HepG2 (cell line): Measurements from ENCODE around the gene VWA7. TPM values are rescaled to one million over a fixed set of nuclear protein-coding genes. Genes with fewer than 3 reads are reported as not detected.

Source experiments
- BCL6 ChIP-seq: IDR thresholded peaks from 2 replicates; pipeline ENCODE4 v1.6.1; 2016; ENCODE audit warnings: missing genetic modification reagents, missing compliant biosample characterization
- PHF20 ChIP-seq: sonication (generic); formaldehyde crosslinking; IDR thresholded peaks from 2 replicates; pipeline ENCODE4 v1.5.0; 2020; ENCODE audit warnings: mild to moderate bottlenecking, missing genetic modification reagents
- SRSF9 ChIP-seq: fragments of 200-400 bp; formaldehyde crosslinking; IDR thresholded peaks from 2 replicates; pipeline ENCODE4 v1.6.1; 2018; ENCODE audit warnings: borderline replicate concordance, mild to moderate bottlenecking, low read depth, low read length; ENCODE audit not compliant: insufficient read depth, poor library complexity, severe bottlenecking
- ZFP62 ChIP-seq: sonication (generic); formaldehyde crosslinking; IDR thresholded peaks from 2 replicates; pipeline ENCODE4 v1.4.0; 2020; ENCODE audit warnings: missing genetic modification reagents
- ZFX ChIP-seq: sonication (generic); formaldehyde crosslinking; IDR thresholded peaks from 2 replicates; pipeline ENCODE4 v1.4.0; 2020; ENCODE audit warnings: mild to moderate bottlenecking, low read depth, missing genetic modification reagents, moderate library complexity
- ZIK1 ChIP-seq: sonication (generic); formaldehyde crosslinking; IDR thresholded peaks from 2 replicates; pipeline ENCODE4 v1.5.0; 2020; ENCODE audit warnings: mild to moderate bottlenecking, low read depth, missing genetic modification reagents, borderline replicate concordance
- ZNF138 ChIP-seq: sonication (generic); formaldehyde crosslinking; IDR thresholded peaks from 2 replicates; pipeline ENCODE4 v1.5.0; 2020; ENCODE audit warnings: mild to moderate bottlenecking, low read depth, missing genetic modification reagents
- ZNF350 ChIP-seq: sonication (generic); formaldehyde crosslinking; IDR thresholded peaks from 2 replicates; pipeline ENCODE4 v1.4.0; 2020; ENCODE audit warnings: mild to moderate bottlenecking, low read depth, missing genetic modification reagents, borderline replicate concordance
- ZNF7 ChIP-seq: IDR thresholded peaks from 2 replicates; pipeline ENCODE4 v1.6.1; 2016; ENCODE audit warnings: missing biosample characterization, missing genetic modification reagents
- ZNF737 ChIP-seq: sonication (generic); formaldehyde crosslinking; IDR thresholded peaks from 2 replicates; pipeline ENCODE4 v1.5.0; 2020; ENCODE audit warnings: missing genetic modification reagents, mild to moderate bottlenecking, borderline replicate concordance
- ZNF850 ChIP-seq: sonication (generic); formaldehyde crosslinking; conservative IDR thresholded peaks from 2 replicates; pipeline ENCODE4 v1.9.0; 2021; ENCODE audit warnings: mild to moderate bottlenecking, missing genetic modification reagents
- polyA plus RNA-seq, 8 experiments: library from polyadenylated mRNA; depleted of rRNA in 3 of 8; stranded (reverse) in 7 of 8; unstranded in 1 of 8; fragments of >200 nt; fragmentation: Illumina TruSeq in 4 of 8; extraction: Trizol in 4 of 8; gene quantifications; 2 replicates each; pipeline versions ENCODE4 v1.2.1 to v1.2.3, GENCODE V29; 2011 to 2016; ENCODE audit warnings: low read depth in 4 of 8, missing spikeins in 1 of 8, mixed read lengths in 1 of 8; ENCODE audit not compliant: insufficient read depth in 1 of 8
- total RNA-seq, 5 experiments: library from RNA; depleted of rRNA; stranded (reverse); fragments of >200 nt; fragmentation: Illumina TruSeq; extraction: Trizol; gene quantifications; 2 replicates each; pipeline ENCODE4 v1.2.3, GENCODE V29; 2016; ENCODE audit warnings: low read depth in 1 of 5
- TF ChIP-seq, protein P1 (sequence below): sonication (generic); formaldehyde crosslinking; IDR thresholded peaks from 2 replicates; pipeline ENCODE4 v1.4.0; 2020; ENCODE audit warnings: missing genetic modification reagents
- TF ChIP-seq, protein P2 (sequence below): sonication (generic); formaldehyde crosslinking; IDR thresholded peaks from 2 replicates; pipeline ENCODE4 v1.5.1; 2020; ENCODE audit warnings: mild to moderate bottlenecking, missing genetic modification reagents, borderline replicate concordance
- TF ChIP-seq, protein P3 (sequence below): IDR thresholded peaks from 2 replicates; pipeline ENCODE4 v1.6.1; 2016
- TF ChIP-seq, protein P4 (sequence below): sonication (generic); formaldehyde crosslinking; conservative IDR thresholded peaks from 2 replicates; pipeline ENCODE4 v1.8.0; 2022; ENCODE audit warnings: missing genetic modification reagents
- TF ChIP-seq, protein P5 (sequence below), 2 experiments: fragments of 450-650 bp in 1 of 2; sonication (generic) in 1 of 2; formaldehyde crosslinking; IDR thresholded peaks; 2 replicates each; pipeline versions ENCODE4 v1.5.0 to v1.8.0; 2020 to 2022; ENCODE audit warnings: mild to moderate bottlenecking in 1 of 2, missing genetic modification reagents in 1 of 2

Gene VWA7
- total and polyA plus RNA-seq, 2 of the 13 experiments (the other 11 are each of a cell fraction or from before 2014, with no cell fraction given), result 0.86 to 3.3 TPM

DNA sequence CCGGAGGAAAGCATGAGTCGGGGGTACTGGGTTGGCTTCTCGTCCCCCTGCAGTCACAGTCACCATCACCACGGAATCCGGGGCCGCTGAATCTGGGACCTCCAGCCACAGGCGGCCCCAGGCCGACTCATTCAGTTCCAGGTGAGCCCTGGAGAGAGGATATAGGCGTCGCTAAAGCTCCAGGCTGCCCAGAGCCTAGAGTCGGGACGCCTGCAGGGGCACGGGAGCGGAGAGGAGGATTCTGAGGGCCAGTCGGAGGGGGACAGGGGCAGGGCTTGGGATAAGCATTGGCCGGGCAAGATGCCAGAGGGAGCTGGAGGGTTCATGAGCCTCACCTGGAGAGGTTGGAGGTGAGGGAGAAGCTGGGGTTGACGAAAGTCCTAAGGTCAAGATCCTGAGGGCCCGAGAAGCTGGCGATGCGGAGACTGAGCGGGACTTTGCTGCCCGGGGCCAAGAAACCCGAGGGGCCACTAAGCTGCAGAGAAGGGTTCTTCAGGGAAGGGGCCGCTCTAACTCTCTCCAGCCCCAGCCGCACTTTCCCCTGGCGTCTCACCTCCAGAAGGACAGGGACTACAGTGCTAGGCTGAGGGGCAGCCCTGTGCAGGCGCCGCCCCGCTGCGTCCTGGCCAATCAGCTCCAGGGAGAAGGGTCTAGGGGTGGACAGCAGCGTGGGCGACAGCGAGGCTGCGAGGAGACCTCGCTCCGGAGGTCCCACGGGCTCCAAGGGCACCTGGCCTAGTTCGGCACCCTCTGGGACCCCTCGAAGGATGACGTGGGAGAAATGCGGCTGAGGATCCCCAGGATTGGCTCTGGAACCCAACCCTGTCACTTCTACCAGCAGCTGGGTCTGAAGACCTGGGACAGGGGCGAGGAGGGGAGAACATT lies 11.0 kb downstream of the VWA7 start (continued):
- TF ChIP-seq, protein P1, sequence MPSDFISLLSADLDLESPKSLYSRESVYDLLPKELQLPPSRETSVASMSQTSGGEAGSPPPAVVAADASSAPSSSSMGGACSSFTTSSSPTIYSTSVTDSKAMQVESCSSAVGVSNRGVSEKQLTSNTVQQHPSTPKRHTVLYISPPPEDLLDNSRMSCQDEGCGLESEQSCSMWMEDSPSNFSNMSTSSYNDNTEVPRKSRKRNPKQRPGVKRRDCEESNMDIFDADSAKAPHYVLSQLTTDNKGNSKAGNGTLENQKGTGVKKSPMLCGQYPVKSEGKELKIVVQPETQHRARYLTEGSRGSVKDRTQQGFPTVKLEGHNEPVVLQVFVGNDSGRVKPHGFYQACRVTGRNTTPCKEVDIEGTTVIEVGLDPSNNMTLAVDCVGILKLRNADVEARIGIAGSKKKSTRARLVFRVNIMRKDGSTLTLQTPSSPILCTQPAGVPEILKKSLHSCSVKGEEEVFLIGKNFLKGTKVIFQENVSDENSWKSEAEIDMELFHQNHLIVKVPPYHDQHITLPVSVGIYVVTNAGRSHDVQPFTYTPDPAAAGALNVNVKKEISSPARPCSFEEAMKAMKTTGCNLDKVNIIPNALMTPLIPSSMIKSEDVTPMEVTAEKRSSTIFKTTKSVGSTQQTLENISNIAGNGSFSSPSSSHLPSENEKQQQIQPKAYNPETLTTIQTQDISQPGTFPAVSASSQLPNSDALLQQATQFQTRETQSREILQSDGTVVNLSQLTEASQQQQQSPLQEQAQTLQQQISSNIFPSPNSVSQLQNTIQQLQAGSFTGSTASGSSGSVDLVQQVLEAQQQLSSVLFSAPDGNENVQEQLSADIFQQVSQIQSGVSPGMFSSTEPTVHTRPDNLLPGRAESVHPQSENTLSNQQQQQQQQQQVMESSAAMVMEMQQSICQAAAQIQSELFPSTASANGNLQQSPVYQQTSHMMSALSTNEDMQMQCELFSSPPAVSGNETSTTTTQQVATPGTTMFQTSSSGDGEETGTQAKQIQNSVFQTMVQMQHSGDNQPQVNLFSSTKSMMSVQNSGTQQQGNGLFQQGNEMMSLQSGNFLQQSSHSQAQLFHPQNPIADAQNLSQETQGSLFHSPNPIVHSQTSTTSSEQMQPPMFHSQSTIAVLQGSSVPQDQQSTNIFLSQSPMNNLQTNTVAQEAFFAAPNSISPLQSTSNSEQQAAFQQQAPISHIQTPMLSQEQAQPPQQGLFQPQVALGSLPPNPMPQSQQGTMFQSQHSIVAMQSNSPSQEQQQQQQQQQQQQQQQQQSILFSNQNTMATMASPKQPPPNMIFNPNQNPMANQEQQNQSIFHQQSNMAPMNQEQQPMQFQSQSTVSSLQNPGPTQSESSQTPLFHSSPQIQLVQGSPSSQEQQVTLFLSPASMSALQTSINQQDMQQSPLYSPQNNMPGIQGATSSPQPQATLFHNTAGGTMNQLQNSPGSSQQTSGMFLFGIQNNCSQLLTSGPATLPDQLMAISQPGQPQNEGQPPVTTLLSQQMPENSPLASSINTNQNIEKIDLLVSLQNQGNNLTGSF (CRISPR knock-in tag), result peak; percentile 76
- peak; percentile 96; the same call in 1 of the 2 replicates for TF ChIP-seq ZNF138 (CRISPR knock-in tag)
- no peak for TF ChIP-seq ZNF850 (CRISPR knock-in tag)
- TF ChIP-seq, protein P2, sequence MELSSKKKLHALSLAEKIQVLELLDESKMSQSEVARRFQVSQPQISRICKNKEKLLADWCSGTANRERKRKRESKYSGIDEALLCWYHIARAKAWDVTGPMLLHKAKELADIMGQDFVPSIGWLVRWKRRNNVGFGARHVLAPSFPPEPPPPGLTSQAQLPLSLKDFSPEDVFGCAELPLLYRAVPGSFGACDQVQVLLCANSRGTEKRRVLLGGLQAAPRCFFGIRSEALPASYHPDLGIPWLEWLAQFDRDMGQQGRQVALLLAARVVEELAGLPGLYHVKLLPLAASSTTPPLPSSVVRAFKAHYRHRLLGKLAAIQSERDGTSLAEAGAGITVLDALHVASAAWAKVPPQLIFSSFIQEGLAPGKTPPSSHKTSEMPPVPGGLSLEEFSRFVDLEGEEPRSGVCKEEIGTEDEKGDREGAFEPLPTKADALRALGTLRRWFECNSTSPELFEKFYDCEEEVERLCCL (CRISPR knock-in tag), result no peak
- TF ChIP-seq, protein P3, sequence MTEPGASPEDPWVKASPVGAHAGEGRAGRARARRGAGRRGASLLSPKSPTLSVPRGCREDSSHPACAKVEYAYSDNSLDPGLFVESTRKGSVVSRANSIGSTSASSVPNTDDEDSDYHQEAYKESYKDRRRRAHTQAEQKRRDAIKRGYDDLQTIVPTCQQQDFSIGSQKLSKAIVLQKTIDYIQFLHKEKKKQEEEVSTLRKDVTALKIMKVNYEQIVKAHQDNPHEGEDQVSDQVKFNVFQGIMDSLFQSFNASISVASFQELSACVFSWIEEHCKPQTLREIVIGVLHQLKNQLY, result no peak; the same call in 1 of the 2 replicates
- TF ChIP-seq, protein P4, sequence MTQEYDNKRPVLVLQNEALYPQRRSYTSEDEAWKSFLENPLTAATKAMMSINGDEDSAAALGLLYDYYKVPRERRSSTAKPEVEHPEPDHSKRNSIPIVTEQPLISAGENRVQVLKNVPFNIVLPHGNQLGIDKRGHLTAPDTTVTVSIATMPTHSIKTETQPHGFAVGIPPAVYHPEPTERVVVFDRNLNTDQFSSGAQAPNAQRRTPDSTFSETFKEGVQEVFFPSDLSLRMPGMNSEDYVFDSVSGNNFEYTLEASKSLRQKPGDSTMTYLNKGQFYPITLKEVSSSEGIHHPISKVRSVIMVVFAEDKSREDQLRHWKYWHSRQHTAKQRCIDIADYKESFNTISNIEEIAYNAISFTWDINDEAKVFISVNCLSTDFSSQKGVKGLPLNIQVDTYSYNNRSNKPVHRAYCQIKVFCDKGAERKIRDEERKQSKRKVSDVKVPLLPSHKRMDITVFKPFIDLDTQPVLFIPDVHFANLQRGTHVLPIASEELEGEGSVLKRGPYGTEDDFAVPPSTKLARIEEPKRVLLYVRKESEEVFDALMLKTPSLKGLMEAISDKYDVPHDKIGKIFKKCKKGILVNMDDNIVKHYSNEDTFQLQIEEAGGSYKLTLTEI (CRISPR knock-in tag), result no peak
- TF ChIP-seq ZNF737 (CRISPR knock-in tag), result no peak
- peak; percentile 8; the same call in 1 of the 2 replicates for TF ChIP-seq BCL6 (CRISPR knock-in tag)
- TF ChIP-seq ZIK1, result no peak
- TF ChIP-seq PHF20, result no peak
- peak; percentile 45; the same call in 1 of the 2 replicates for TF ChIP-seq ZFX (CRISPR knock-in tag)
- TF ChIP-seq ZFP62, result no peak
- TF ChIP-seq ZNF7, result no peak
- peak; percentile 60; the same call in 1 of the 2 replicates for TF ChIP-seq ZNF350 (CRISPR knock-in tag)
- TF ChIP-seq, protein P5, sequence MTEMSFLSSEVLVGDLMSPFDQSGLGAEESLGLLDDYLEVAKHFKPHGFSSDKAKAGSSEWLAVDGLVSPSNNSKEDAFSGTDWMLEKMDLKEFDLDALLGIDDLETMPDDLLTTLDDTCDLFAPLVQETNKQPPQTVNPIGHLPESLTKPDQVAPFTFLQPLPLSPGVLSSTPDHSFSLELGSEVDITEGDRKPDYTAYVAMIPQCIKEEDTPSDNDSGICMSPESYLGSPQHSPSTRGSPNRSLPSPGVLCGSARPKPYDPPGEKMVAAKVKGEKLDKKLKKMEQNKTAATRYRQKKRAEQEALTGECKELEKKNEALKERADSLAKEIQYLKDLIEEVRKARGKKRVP (CRISPR knock-in tag; IDR thresholded peaks at IDR 0.05), result peak in 1 of 2 experiments; percentile 18; a peak in 1 of 4 replicates
- TF ChIP-seq SRSF9, result no peak
